22Rv1 (cell line): ENCODE data around the gene TSPAN18.

Experiments used
- CTCF ChIP-seq: fragments of 450-650 bp; IDR thresholded peaks from 2 replicates; pipeline ENCODE4 v1.5.1; 2017; ENCODE audit warnings: mild to moderate bottlenecking
- ZFX ChIP-seq: fragments of 450-650 bp; IDR thresholded peaks from 2 replicates; pipeline ENCODE4 v1.6.1; 2017; ENCODE audit warnings: antibody characterized with exemption, borderline replicate concordance

- no peak for TF ChIP-seq CTCF
- TF ChIP-seq ZFX, result no peak
Measured at GRCh38 chr11:44711787-44712608, 14.8 kb upstream of the TSPAN18 start.
